Right lobe of liver (tissue), 4 donors: ENCODE results near the gene BMPER.

Source experiments
- CTCF ChIP-seq, 4 donors: fragments of 200-600 bp in 3 of 4; fragments of 450-650 bp in 1 of 4; IDR thresholded peaks; one replicate each; pipeline versions ENCODE4 v1.5.1 to v1.8.0; 2016 to 2022; ENCODE audit warnings: antibody characterized with exemption in 4 of 4, mild to moderate bottlenecking in 2 of 4
- POLR2A ChIP-seq: fragments of 450-650 bp; IDR thresholded peaks from one replicate; pipeline ENCODE4 v1.6.1; 2017; ENCODE audit warnings: antibody characterized with exemption, mild to moderate bottlenecking
- donor health status: DM: no; HTN: no; CAD: no.
- donor health status: DM: no; HTN: no; CAD: no.
- donor health status: DM: no; HTN: yes; CAD: no.

DNA sequence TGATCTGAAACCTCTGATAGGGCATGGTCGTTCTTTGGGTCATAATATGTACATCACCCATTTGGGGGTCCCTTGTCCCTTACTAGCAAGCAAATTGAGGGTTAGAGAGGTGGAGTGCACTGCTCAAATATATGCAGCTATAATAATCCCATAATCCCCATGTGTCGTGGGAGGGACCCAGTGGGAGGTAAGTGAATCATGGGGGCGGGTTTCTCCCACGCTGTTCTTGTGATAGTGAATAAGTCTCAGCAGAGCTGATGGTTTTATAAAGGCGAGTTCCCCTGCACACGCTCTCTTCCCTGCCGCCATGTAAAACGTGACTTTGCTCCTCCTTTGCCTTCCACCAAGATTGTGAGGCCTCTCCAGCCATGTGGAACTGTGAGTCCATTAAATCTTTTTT is 262.7 kb downstream of the BMPER start:
- TF ChIP-seq CTCF (IDR thresholded peaks at IDR 0.05) (no peak), POLR2A (no peak)
